ENCODE data around the gene PCDHB3.
"Not testable (repeated sequence)": the region's sequence is repeated elsewhere in the genome, so short reads cannot be mapped to it uniquely, and the experiment has no call there.

Gene PCDHB3

GRCh38 chr5:141137346-141137745 is 37.1 kb downstream of the PCDHB3 start:
- DNase-seq: not testable (repeated sequence)

DNA sequence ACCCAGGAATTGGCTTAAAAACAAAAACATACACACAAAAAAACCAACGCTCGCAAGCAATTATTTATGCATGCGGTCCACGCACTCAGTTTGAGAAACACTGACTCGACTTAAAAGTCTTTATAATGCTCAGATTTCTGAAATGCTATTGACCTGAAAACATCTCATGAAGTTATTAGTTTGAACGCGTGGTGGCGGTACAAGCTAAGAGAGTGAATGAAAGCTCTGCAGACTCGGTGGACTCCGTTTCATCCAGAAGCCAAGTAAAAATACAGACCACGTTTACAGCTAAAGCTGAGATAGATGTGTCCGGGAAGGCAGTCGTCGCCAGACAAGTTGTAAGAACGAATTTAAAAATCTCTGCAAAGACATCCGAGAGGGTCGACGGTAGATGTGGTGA is 49.5 kb downstream of the PCDHB3 start, which contains the start of gene PCDHB6:
TSS of gene PCDHB6 (plus strand) at position 246 of the 400 bp plus-strand sequence. CDS start 201 bp downstream, outside the sequence.
- DNase-seq: no peak

GRCh38 chr5:141150224-141150992 is 50.1 kb downstream of the PCDHB3 start:
- no peak for DNase-seq

GRCh38 chr5:141150993-141151325 is 50.7 kb downstream of the PCDHB3 start:
- DNase-seq: no peak

DNA sequence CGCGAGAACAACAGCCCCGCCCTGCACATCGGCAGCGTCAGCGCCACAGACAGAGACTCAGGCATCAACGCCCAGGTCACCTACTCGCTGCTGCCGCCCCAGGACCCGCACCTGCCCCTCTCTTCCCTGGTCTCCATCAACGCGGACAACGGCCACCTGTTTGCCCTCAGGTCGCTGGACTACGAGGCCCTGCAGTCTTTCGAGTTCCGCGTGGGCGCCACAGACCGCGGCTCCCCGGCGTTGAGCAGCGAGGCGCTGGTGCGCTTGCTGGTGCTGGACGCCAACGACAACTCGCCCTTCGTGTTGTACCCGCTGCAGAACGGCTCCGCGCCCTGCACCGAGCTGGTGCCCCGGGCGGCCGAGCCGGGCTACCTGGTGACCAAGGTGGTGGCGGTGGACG is 51.4 kb downstream of the PCDHB3 start:
- not testable (repeated sequence) for DNase-seq

DNA sequence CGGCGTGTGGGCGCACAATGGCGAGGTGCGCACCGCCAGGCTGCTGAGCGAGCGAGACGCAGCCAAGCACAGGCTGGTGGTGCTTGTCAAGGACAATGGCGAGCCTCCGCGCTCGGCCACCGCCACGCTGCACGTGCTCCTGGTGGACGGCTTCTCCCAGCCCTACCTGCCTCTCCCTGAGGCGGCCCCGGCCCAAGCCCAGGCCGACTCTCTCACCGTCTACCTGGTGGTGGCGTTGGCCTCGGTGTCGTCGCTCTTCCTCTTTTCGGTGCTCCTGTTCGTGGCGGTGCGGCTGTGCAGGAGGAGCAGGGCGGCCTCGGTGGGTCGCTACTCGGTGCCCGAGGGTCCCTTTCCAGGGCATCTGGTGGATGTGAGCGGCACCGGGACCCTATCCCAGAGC is 51.8 kb downstream of the PCDHB3 start:
- not testable (repeated sequence) for DNase-seq
